GM15510 (cell line): ENCODE data around the gene CHCHD3.

Experiments used
- POLR2A ChIP-seq: IDR thresholded peaks from 3 replicates; pipeline ENCODE4 v1.6.1; 2011; ENCODE audit warnings: borderline replicate concordance; ENCODE audit not compliant: insufficient read length; ENCODE audit errors: extremely low read depth

Gene CHCHD3

DNA sequence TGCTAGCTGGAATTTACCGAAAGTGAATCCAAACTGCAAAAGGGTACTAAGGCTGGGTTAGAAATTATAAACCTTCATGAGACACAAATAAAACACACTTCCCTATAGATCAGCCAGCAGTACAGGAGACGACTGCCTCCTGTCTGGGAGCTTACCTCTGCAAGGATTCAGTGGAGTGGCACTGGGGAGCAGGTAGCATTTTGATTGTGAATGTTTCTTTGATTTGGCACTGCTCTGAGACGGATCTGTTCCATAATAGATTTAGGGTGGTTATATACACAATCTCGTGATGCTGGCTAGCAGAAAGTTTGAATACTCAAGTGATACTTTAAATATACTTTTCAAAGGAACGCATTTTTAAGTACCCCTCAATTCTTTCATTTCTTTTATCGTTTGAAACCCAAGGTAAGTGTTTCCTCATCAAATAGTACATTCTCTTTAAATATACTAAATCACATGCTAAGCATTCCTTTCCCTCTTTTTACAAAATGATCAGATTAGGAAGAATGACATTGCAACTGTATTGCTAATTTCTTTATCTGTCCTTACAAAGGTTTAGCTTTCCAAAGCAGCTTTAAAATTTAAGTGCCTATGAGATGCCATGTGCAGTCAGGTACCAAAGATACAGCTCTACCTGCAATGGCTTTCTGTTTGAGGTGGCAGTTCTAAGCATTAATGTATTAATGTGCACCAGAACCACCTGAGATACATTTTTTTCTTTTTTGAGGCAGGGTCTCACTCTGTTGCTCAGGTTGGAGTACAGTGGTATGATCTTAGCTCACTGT lies 20.6 kb upstream of the CHCHD3 start:
- no peak for TF ChIP-seq POLR2A

DNA sequence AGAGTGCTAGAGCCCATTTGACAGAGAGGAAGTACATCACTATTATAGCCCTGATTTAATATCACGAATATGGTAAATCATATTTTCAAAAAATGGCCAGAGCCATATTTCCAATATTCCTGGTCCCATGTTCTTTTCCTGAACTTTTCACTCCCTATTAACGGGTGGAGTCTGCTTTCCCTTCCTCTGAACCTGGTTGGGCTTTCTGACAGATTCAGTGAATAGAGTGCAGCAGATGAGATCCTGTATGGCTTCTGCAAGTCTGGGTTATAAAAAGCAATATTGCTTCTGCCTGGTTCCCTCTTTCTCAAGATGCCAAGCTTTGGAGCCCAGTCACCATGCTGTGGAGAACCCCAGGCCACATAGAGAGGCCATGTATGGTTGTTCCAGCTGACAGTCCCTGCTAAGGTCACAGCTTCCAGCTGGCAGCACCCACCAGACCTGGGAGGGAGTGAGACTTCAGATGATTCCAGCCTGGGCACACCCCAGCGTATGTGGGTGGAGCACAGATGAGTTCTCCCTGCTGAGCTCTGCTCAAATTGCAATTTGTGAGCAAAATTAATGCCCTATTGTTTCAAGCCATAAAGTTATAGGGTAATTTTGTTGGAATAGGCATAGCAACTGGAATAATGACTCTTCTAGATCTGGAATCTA lies 17.9 kb upstream of the CHCHD3 start:
- TF ChIP-seq POLR2A, result no peak

DNA sequence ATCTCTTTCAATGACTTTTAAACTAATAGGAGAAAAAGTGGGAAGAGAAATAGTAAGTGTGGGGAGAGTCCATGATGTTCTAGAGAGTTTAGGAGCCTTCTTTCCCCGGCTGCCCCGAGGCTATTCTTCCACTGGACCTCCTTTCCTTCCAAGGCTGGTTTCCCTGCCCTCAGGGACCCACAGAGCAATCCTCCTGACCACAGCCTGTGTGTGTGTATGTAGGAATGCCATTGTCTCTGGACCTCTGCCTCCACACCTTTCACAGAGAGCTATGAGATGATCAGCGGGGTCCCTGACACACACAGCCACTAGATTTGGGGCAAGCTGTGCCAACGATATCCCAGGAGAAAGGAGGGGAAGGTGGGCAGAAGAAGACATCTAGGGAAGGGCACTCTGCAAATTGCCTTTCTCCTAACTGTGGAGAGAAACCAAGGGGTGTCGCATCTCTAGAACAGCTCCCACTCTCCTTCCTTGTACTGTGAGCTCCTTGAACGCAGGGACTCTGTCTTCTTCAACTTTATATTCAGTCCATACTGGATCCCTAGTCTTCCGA lies 13.3 kb upstream of the CHCHD3 start:
- no peak for TF ChIP-seq POLR2A

GRCh38 chr7:133091943-133092464 lies 10.1 kb upstream of the CHCHD3 start:
- no peak for TF ChIP-seq POLR2A

DNA sequence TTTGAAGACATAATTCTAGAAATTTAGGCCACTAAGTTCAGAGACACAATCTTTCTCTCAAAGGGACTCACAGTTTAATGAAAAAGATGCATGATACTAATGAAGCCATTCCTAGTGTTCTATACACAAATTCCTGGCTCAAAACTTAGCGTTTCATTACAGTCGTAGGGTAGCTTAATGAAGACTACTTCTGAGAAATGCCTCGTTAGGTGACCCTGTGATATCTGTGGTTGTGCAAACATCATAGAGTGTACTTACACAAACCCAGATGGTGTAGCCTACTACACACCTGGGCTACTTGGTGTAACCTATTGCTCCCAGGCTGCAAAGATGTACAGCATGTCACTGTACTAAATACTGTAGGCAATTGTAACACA lies 488 bp upstream of the CHCHD3 start:
- no peak for TF ChIP-seq POLR2A

DNA sequence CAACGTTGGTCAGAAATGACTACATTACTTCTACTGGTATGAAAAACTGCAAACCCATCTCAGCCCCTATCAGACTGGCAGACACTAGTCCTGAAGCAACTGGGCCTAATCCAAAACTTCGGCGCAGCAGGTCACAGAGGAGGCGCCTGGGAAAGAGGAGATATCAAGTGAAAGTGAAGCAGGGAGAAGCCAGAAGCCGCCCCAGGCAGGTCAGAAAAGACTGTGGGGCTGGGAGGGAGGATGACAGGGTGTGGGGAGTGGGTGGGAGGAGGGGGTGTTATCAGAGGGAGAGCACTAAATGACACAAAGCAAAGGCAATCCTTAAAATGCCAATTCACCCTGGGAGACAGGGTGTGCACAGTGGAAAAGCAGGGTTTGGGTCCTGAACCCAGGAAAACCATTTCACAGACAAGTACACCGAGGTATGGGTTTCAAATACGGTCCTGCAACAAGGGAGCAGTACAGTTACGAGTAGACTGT lies 731 bp downstream of the CHCHD3 start:
- TF ChIP-seq POLR2A, result no peak

DNA sequence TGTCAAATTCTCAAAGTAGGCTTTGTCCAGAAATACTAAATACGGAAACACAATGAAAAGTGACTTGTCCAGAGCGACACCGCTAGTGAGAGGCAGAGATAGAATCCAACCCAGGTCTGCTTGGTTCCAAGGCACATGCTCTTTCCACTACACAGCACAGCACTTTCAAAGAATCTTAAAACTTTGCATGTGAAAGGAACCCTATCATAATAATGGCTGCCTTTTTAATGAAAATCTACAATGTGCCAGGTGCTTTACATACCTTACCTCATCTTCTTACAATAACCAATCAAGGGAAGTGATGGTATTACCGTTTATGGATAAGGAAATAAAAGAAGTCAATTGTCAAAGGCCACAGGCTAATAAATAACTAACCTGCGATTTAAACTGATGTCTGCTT lies 2.6 kb downstream of the CHCHD3 start:
- TF ChIP-seq POLR2A, result no peak

DNA sequence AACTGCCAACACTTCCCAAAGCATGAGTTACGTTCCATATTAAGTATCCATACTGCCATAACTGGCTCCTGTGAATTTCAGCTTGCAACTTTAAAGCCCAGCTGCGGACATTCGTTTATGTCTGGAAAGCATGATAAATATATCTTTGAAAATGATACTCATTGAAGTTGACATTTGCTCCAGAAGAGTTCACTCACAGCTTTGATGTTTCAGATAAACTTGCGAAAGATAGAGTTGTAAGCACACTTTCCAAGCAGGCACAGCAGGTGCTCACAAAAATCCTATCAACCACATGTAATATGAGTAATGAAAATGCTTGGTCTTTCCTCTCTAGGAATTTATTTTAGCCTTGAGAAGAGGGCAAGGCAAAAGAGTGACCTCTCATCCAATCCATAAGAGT lies 4.5 kb downstream of the CHCHD3 start:
- no peak for TF ChIP-seq POLR2A

DNA sequence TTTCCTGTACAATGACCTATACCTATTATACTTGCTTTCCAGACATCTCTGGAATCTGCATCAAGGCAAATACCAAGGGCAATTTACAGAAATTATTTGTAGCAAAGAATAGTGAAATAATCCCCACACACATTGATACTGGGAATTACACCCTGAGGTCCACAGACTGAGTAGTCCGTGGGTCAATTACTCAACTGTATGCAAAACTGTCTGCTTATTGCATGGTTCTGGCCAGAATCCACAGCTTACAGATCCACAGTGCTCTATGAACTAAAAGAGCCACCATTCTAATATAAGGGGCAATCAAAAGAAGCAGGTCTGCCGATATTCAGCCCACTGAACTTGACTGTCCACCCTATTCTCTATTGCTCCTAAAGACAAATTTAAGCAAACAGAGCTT lies 5.7 kb downstream of the CHCHD3 start:
- no peak for TF ChIP-seq POLR2A

- no peak for TF ChIP-seq POLR2A
Observed at GRCh38 chr7:133071506-133071905, 10.4 kb downstream of the CHCHD3 start.

GRCh38 chr7:133070562-133070961 lies 11.3 kb downstream of the CHCHD3 start:
- no peak for TF ChIP-seq POLR2A

- no peak for TF ChIP-seq POLR2A
Observed at GRCh38 chr7:133065301-133065700, 16.6 kb downstream of the CHCHD3 start.

GRCh38 chr7:133064082-133064820 lies 17.6 kb downstream of the CHCHD3 start:
- no peak for TF ChIP-seq POLR2A

DNA sequence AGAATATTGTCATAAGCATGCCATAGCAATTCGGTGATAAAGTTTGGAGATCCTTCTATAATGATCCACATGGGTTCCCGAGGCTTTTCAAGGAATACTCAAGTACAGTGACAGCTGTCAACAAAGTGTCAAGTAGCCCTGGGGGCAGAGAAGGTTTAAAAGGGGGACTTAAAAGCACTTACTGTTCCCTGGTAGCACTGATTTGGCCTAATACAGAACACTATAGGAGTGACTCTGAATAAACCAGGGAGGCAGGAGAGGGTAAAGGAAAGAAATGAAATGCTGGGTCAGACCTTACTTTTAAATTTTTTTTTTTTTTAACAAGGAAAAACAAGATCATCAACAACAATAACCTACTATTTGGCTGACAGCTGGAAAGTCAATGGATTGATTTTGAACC lies 20.1 kb downstream of the CHCHD3 start:
- TF ChIP-seq POLR2A, result no peak

DNA sequence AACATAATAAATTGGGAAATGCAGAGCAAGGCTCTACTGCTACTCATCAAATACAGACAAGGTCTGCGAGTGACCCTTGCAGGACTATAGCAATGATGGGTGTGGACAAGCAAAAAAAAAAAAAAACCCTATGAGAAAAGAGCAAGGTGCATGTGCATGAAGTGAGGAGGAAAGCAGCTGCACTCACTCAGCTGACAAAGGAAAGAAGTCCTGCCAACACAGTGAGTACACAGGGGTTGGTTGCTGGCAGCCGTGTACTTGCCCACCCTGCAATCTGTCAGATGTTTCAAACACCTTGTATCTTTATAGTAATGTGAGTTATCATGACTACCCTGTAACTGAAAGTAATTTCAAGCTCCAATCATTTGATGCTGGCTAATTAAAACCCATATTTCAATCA lies 20.5 kb downstream of the CHCHD3 start:
- TF ChIP-seq POLR2A, result no peak

DNA sequence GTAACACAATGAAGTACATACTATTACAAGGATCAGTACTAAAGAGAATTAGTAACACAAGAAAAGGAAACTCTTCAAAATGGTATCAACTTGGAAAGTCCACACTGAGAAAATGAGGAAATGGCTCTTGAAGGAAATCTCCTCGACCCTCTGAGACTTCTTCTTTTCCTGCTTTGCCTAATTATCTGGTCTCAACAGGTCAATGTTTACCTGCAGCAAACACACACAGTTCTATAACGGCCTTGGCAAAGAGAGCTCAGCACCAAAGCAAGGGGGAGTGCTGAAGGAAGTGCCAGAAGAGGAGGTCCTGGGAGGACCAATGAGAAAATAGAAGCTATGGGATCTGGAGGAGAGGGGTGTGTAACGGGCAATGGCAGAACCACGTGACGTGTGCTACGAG lies 21.9 kb downstream of the CHCHD3 start:
- TF ChIP-seq POLR2A, result no peak

GRCh38 chr7:133059263-133059662 lies 22.6 kb downstream of the CHCHD3 start:
- TF ChIP-seq POLR2A, result no peak
